ENCODE measurements around the gene ADAMTS17. TPM values are rescaled to one million over a fixed set of nuclear protein-coding genes. Genes with fewer than 3 reads are reported as not detected.
A peak's percentile ranks its signal among the peaks of the same experiment; 100 is the strongest.

The ADAMTS17 gene
- total RNA-seq, 4 donors from 2014 or later, result 5.0 to 16.2 (median 11.6) TPM

DNA sequence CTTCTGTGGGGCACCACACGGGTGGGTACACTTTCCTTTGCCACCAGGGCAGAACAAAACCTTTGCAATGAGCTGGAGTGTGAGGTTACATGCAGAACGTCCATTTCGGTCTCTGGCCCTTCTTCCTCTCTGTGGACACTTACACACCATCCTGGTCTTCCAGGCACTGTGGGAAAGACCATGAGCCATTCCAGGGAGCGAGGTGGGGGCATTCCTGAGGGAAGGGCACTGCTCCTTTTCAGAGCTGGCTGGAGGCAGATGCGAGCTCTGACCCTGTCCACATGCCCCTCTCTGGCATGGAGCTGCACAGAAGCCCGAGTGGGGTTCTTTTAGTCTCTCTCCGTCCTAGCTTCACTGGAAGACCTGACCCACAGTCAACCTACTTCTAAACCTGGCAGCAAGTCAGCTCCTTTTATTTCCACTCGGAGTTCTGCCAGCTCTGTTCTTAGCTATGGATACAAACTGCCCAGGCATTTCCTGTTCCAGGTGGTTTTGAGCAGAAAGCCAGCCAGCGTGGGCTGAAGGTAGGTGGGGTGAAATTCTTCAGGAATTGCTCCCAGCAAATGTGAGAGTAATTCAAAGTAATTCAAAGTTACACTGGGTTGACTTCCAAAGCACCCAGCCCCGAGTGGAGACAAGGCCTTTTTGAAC is 281.4 kb downstream of the ADAMTS17 start:
- peak; percentile 80 to 82 for ATAC-seq
- TF ChIP-seq POLR2A (IDR thresholded peaks at IDR 0.05), result no peak
- TF ChIP-seq, protein P1, sequence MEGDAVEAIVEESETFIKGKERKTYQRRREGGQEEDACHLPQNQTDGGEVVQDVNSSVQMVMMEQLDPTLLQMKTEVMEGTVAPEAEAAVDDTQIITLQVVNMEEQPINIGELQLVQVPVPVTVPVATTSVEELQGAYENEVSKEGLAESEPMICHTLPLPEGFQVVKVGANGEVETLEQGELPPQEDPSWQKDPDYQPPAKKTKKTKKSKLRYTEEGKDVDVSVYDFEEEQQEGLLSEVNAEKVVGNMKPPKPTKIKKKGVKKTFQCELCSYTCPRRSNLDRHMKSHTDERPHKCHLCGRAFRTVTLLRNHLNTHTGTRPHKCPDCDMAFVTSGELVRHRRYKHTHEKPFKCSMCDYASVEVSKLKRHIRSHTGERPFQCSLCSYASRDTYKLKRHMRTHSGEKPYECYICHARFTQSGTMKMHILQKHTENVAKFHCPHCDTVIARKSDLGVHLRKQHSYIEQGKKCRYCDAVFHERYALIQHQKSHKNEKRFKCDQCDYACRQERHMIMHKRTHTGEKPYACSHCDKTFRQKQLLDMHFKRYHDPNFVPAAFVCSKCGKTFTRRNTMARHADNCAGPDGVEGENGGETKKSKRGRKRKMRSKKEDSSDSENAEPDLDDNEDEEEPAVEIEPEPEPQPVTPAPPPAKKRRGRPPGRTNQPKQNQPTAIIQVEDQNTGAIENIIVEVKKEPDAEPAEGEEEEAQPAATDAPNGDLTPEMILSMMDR (IDR thresholded peaks at IDR 0.05 in 4 of 5, conservative IDR thresholded peaks at IDR 0.05 in 1 of 5), result no peak
- Histone ChIP-seq H3K36me3 (no peaks in the 10 kb centered on the region), H3K4me3 (no peak overlapping the region), H3K27me3 (no peaks in the 10 kb centered on the region), H3K27ac (peak overlapping the region in 2 of 4 donors; percentile 7 to 51), H3K9me3 (no peaks in the 10 kb centered on the region), H3K4me1 (peaks cover 28 to 32% of the 10 kb centered on the region in 2 donors)
- intact Hi-C loops (cut with DNase I; ENCODE audit: low total_unique reads) (no loop called here), in situ Hi-C loops (cut with MboI; ENCODE audit: low sequenced_read_pairs in 4 of 4) (no loop called here)
- DNase-seq, result peak; percentile 36

DNA sequence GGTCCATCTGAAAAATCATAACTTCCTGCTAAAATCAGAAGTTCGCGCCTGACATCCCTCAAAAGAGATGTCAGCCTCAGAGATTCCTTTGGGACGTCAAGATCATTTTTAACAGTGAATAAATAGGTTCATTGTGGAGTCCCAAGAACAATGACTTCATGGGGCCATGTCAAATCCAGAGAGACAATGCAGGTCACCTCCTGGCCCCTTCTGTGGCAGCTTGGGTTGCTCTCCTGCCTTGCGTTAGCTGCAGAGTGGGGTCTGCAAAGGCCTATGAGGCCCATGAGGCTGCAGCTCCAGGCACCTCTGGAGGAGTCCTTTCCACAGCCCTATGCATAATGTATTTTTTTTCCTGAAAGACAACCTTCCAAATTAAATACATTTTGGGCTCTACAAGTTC is 282.3 kb downstream of the ADAMTS17 start:
- intact Hi-C loops (cut with DNase I; ENCODE audit: low total_unique reads), result no loop called here
- in situ Hi-C loops (cut with MboI; ENCODE audit: low sequenced_read_pairs in 4 of 4), result no loop called here

DNA sequence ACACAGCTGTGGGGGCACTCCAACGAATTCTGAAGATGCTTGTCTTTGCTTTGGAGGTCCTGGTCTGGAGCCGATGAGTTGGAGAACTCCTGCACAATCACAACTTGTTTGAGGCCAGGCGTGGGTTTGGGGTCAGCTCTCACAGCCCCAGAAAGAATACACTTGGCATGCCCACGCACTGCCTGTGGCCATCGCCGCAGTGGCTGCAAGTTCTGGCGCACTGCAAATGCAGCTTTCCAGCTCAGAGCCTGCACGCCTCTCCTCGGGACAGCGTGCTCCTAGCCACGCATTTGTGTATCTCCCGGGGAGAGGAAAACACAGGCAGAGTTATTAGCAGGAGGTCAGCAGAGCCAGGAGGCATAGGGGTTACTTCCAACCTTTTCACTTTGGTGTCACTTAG is 282.7 kb downstream of the ADAMTS17 start:
- intact Hi-C loops (cut with DNase I; ENCODE audit: low total_unique reads), result no loop called here
- Histone ChIP-seq H3K9me3 (no peaks in the 10 kb centered on the region), H3K27ac (no peak overlapping the region), H3K36me3 (no peaks in the 10 kb centered on the region), H3K27me3 (no peaks in the 10 kb centered on the region), H3K4me3 (no peak overlapping the region), H3K4me1 (peaks cover 28 to 32% of the 10 kb centered on the region in 2 donors)
- ATAC-seq, result no peak
- no peak for TF ChIP-seq POLR2A (IDR thresholded peaks at IDR 0.05)
- TF ChIP-seq, protein P1 (IDR thresholded peaks at IDR 0.05 in 4 of 5, conservative IDR thresholded peaks at IDR 0.05 in 1 of 5), result no peak
- in situ Hi-C loops (cut with MboI; ENCODE audit: low sequenced_read_pairs in 4 of 4), result no loop called here
- DNase-seq, result no peak

More for the DNA sequence above, 282.3 kb downstream of the ADAMTS17 start:
- DNase-seq, result no peak
- H3K4me3 ChIP-seq, result no peak overlapping the region
- peaks cover 28 to 32% of the 10 kb centered on the region in 2 donors for H3K4me1 ChIP-seq
- H3K9me3 ChIP-seq, result no peaks in the 10 kb centered on the region
- no peak overlapping the region for H3K27ac ChIP-seq
- ATAC-seq, result no peak
- no peaks in the 10 kb centered on the region for H3K36me3 ChIP-seq
- TF ChIP-seq, protein P1 (IDR thresholded peaks at IDR 0.05 in 4 of 5, conservative IDR thresholded peaks at IDR 0.05 in 1 of 5), result no peak
- no peak for TF ChIP-seq POLR2A (IDR thresholded peaks at IDR 0.05)
- no peaks in the 10 kb centered on the region for H3K27me3 ChIP-seq

DNA sequence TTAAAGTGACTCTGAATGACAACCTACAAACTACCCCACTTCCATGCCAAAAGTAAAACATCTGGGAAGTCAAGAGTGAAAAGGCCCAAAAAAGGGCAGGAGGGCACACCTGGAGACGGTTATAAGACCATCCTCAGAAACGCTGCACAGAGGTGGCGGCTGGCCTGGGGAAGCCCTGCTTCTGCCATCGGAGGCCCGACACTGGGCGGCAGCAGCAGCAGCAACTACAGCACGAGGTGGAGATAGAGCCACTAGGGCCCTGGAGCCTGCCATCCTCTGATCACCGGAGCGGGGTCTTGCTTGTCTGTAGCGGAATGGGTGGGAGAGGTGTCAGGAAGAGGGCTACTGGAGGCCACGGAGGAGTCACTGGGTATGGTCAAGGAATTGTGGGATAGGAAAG is 283.3 kb downstream of the ADAMTS17 start:
- in situ Hi-C loops (cut with MboI; ENCODE audit: low sequenced_read_pairs in 4 of 4), result no loop called here
- no peak for TF ChIP-seq POLR2A (IDR thresholded peaks at IDR 0.05)
- TF ChIP-seq, protein P1 (IDR thresholded peaks at IDR 0.05 in 4 of 5, conservative IDR thresholded peaks at IDR 0.05 in 1 of 5), result no peak
- no peaks in the 10 kb centered on the region for H3K27me3 ChIP-seq
- no peak overlapping the region for H3K4me3 ChIP-seq
- no peaks in the 10 kb centered on the region for H3K36me3 ChIP-seq
- no peak overlapping the region for H3K27ac ChIP-seq
- DNase-seq (no peak), ATAC-seq (no peak)
- peaks cover 28 to 32% of the 10 kb centered on the region in 2 donors for H3K4me1 ChIP-seq
- no peaks in the 10 kb centered on the region for H3K9me3 ChIP-seq
- intact Hi-C loops (cut with DNase I; ENCODE audit: low total_unique reads), result no loop called here

DNA sequence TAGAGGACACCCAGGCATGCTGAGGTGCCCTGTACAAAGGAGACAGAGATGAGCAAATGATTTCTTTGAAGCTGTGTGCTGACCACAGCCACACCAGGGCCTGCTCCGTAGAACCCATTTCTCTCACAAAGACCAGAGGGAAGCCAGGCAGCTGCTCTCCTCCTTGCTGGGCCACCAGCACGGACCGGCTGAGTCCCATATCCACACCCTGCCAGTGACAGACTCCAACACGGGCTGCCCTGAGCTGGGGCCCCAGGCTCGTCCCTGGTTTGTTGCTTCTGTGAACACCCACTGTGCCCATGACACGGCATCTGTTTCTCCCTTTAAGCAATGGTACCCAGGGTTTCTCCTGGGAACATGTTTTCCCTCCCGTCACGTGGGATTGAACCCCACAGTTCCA is 284.5 kb downstream of the ADAMTS17 start:
- in situ Hi-C loops (cut with MboI; ENCODE audit: low sequenced_read_pairs in 4 of 4), result no loop called here

More for the DNA sequence above, 284.5 kb downstream of the ADAMTS17 start:
- no peaks in the 10 kb centered on the region for H3K9me3 ChIP-seq
- H3K27ac ChIP-seq, result no peak overlapping the region
- intact Hi-C loops (cut with DNase I; ENCODE audit: low total_unique reads), result no loop called here
- TF ChIP-seq, protein P1 (IDR thresholded peaks at IDR 0.05 in 4 of 5, conservative IDR thresholded peaks at IDR 0.05 in 1 of 5), result no peak
- TF ChIP-seq POLR2A (IDR thresholded peaks at IDR 0.05), result no peak
- H3K27me3 ChIP-seq, result no peaks in the 10 kb centered on the region
- DNase-seq (no peak), ATAC-seq (no peak)
- peaks cover 22 to 27% of the 10 kb centered on the region in 2 donors for H3K4me1 ChIP-seq
- H3K4me3 ChIP-seq, result no peak overlapping the region
- no peaks in the 10 kb centered on the region for H3K36me3 ChIP-seq
